K562 (cell line): ENCODE data around the gene CCDC106. TPM values are rescaled to one million over a fixed set of nuclear protein-coding genes. Genes with fewer than 3 reads are reported as not detected.

Source experiments
- ATF7 ChIP-seq: fragments of 450-650 bp; IDR thresholded peaks from 2 replicates; pipeline ENCODE4 v1.7.1; 2014; ENCODE audit warnings: mild to moderate bottlenecking, moderate library complexity
- COPS2 ChIP-seq: fragments of 450-650 bp; conservative IDR thresholded peaks from 2 replicates; pipeline ENCODE4 v1.6.1; 2016; ENCODE audit warnings: mild to moderate bottlenecking, moderate library complexity
- FOXA1 ChIP-seq: fragments of 450-650 bp; IDR thresholded peaks from 2 replicates; pipeline ENCODE4 v1.6.1; 2016; ENCODE audit warnings: mild to moderate bottlenecking, borderline replicate concordance
- HLTF ChIP-seq: fragments of 450-650 bp; IDR thresholded peaks from 2 replicates; pipeline ENCODE4 v1.6.1; 2016
- JUND ChIP-seq, 2 experiments: IDR thresholded peaks; 2 replicates in 1 of 2; 3 replicates in 1 of 2; pipeline ENCODE4 v1.6.1; 2011; ENCODE audit warnings: borderline replicate concordance in 2 of 2, low read depth in 2 of 2, low read length in 2 of 2, improper control_type of control experiment in 1 of 2, missing biosample characterization in 1 of 2, missing genetic modification characterization in 1 of 2, missing genetic modification reagents in 1 of 2
- KLF10 ChIP-seq: fragments of 250-450 bp; sonication (Bioruptor Pico); IDR thresholded peaks from 2 replicates; pipeline ENCODE4 v1.6.1; 2021; ENCODE audit warnings: matching md5 sums
- LCOR ChIP-seq: sonication (generic); formaldehyde crosslinking; IDR thresholded peaks from 2 replicates; pipeline ENCODE4 v1.8.0; 2022; ENCODE audit warnings: mild to moderate bottlenecking, missing genetic modification reagents
- MEF2A ChIP-seq: IDR thresholded peaks from 2 replicates; pipeline ENCODE4 v1.6.1; 2011; ENCODE audit warnings: low read depth, mild to moderate bottlenecking, low read length, moderate library complexity; ENCODE audit not compliant: control insufficient read depth
- MEF2D ChIP-seq: conservative IDR thresholded peaks from 2 replicates; pipeline ENCODE4 v1.6.1; 2016; ENCODE audit warnings: low read depth, missing genetic modification characterization, missing compliant biosample characterization
- MTA1 ChIP-seq: fragments of 450-650 bp; IDR thresholded peaks from 2 replicates; pipeline ENCODE4 v1.6.1; 2017; ENCODE audit warnings: borderline replicate concordance
- NCOR1 ChIP-seq: fragments of 450-650 bp; IDR thresholded peaks from 2 replicates; pipeline ENCODE4 v1.6.1; 2016; ENCODE audit warnings: mild to moderate bottlenecking, moderate library complexity
- RAD21 ChIP-seq, 2 experiments: fragments of 250-450 bp in 1 of 2; fragments of 450-650 bp in 1 of 2; sonication (Bioruptor Pico) in 1 of 2; formaldehyde crosslinking in 1 of 2; IDR thresholded peaks in 1 of 2; conservative IDR thresholded peaks in 1 of 2; 2 replicates each; pipeline versions ENCODE4 v1.4.0 to v1.8.0; 2020 to 2022; ENCODE audit warnings: mild to moderate bottlenecking in 2 of 2, moderate library complexity in 1 of 2
- RBM39 ChIP-seq: fragments of 200-400 bp; formaldehyde crosslinking; optimal IDR thresholded peaks from 2 replicates; pipeline ENCODE3; 2018; ENCODE audit warnings: low read depth, low read length
- RCOR1 ChIP-seq, 2 experiments: IDR thresholded peaks; 2 replicates each; pipeline ENCODE4 v1.6.1; 2012; ENCODE audit warnings: low read depth in 2 of 2, low read length in 2 of 2, borderline replicate concordance in 1 of 2, improper control_type of control experiment in 1 of 2
- SMARCC2 ChIP-seq: fragments of 450-650 bp; IDR thresholded peaks from 2 replicates; pipeline ENCODE4 v1.6.1; 2017; ENCODE audit warnings: antibody characterized with exemption, moderate library complexity, mild to moderate bottlenecking, low read depth
- TSC22D4 ChIP-seq: fragments of 450-650 bp; IDR thresholded peaks from 2 replicates; pipeline ENCODE4 v1.6.1; 2016; ENCODE audit warnings: missing genetic modification characterization, missing biosample characterization, control low read depth
- ZC3H4 ChIP-seq: sonication (generic); formaldehyde crosslinking; IDR thresholded peaks from 2 replicates; pipeline ENCODE4 v1.9.0; 2021; ENCODE audit warnings: missing genetic modification reagents, borderline replicate concordance
- ZFP91 ChIP-seq: sonication (generic); formaldehyde crosslinking; IDR thresholded peaks from 2 replicates; pipeline ENCODE4 v1.8.0; 2022; ENCODE audit warnings: mild to moderate bottlenecking, missing genetic modification reagents
- ZNF445 ChIP-seq: fragments of 250-450 bp; sonication (Bioruptor Pico); IDR thresholded peaks from 2 replicates; pipeline ENCODE4 v1.4.0; 2020; ENCODE audit warnings: low read depth, mild to moderate bottlenecking, moderate library complexity
- ZNF518B ChIP-seq: fragments of 250-450 bp; sonication (Bioruptor Pico); IDR thresholded peaks from 2 replicates; pipeline ENCODE4 v1.5.0; 2021; ENCODE audit warnings: mild to moderate bottlenecking, moderate library complexity
- polyA plus RNA-seq, 8 experiments: library from polyadenylated mRNA; depleted of rRNA in 4 of 8; stranded (reverse) in 5 of 8; unstranded in 3 of 8; fragments of >200 nt; fragmentation: Nextera tagmentation in 2 of 8; fragmentation: Illumina TruSeq in 1 of 8; extraction: Ambion mirVana in 2 of 8; extraction: Trizol in 1 of 8; gene quantifications; 2 replicates each; pipeline versions ENCODE4 v1.2.1 to v1.2.3, GENCODE V29; 2011 to 2014; ENCODE audit warnings: inconsistent platforms in 1 of 8, missing spikeins in 1 of 8
- total RNA-seq, 7 experiments: library from RNA; depleted of rRNA in 6 of 7; stranded (reverse); fragments of >200 nt in 6 of 7; fragmentation: Illumina TruSeq in 2 of 7; extraction: Trizol in 2 of 7; gene quantifications; 2 replicates each; pipeline versions ENCODE4 v1.2.1 to v1.2.3, GENCODE V29; 2011 to 2021; ENCODE audit warnings: low replicate concordance in 1 of 7
- TF ChIP-seq, protein P1 (sequence below), 3 experiments: fragments of 200-800 bp in 1 of 3; fragments of 250-450 bp in 1 of 3; fragments of 450-650 bp in 1 of 3; sonication (Bioruptor Pico) in 1 of 3; sonication (Bioruptor generic) in 1 of 3; formaldehyde crosslinking in 1 of 3; IDR thresholded peaks; 2 replicates each; pipeline versions ENCODE4 v1.6.1 to v1.8.0; 2016 to 2022; ENCODE audit warnings: mild to moderate bottlenecking in 2 of 3, missing genetic modification characterization in 2 of 3, missing compliant biosample characterization in 1 of 3, moderate library complexity in 1 of 3

The CCDC106 gene
- total and polyA plus RNA-seq, 9 of the 15 experiments (the other 6 are each of a cell fraction or from before 2014, with no cell fraction given): 0.10 to 27.5 (median 15.0) TPM; not detected in 1

DNA sequence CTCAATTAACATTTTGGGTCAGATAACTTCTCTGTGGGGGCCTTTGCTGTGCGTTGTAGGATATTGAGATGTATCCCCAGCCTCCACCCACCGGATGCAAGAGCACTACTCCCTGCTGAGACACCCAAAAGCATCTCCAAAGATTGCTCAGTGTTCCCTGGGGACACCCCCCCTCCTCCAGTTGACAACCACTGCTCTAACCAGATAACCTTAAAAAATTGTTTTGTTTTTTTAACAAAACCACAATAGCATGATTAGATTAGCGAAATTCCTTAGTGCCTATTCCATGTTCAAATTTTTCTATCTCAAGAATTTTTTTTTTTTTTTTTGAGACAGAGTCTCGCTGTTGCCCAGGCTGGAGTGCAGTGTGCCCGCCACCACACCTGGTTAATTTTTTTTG, 24.4 kb downstream of the CCDC106 start (continued):
- TF ChIP-seq, protein P1, sequence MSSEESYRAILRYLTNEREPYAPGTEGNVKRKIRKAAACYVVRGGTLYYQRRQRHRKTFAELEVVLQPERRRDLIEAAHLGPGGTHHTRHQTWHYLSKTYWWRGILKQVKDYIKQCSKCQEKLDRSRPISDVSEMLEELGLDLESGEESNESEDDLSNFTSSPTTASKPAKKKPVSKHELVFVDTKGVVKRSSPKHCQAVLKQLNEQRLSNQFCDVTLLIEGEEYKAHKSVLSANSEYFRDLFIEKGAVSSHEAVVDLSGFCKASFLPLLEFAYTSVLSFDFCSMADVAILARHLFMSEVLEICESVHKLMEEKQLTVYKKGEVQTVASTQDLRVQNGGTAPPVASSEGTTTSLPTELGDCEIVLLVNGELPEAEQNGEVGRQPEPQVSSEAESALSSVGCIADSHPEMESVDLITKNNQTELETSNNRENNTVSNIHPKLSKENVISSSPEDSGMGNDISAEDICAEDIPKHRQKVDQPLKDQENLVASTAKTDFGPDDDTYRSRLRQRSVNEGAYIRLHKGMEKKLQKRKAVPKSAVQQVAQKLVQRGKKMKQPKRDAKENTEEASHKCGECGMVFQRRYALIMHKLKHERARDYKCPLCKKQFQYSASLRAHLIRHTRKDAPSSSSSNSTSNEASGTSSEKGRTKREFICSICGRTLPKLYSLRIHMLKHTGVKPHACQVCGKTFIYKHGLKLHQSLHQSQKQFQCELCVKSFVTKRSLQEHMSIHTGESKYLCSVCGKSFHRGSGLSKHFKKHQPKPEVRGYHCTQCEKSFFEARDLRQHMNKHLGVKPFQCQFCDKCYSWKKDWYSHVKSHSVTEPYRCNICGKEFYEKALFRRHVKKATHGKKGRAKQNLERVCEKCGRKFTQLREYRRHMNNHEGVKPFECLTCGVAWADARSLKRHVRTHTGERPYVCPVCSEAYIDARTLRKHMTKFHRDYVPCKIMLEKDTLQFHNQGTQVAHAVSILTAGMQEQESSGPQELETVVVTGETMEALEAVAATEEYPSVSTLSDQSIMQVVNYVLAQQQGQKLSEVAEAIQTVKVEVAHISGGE (CRISPR knock-in tag; IDR thresholded peaks at IDR 0.05): peak in 1 of 3 experiments; percentile 54; a peak in 1 of 6 replicates
- TF ChIP-seq RAD21 (CRISPR knock-in tag; conservative IDR thresholded peaks at IDR 0.05 in 1 of 2, IDR thresholded peaks at IDR 0.05 in 1 of 2): no peak
- TF ChIP-seq NCOR1: peak; percentile 72
- TF ChIP-seq ZNF445 (CRISPR knock-in tag): no peak
- TF ChIP-seq ATF7: no peak
- TF ChIP-seq MEF2D (tag): no peak
- TF ChIP-seq JUND (IDR thresholded peaks at IDR 0.05; ENCODE audit: borderline replicate concordance, low read depth, low read length): peak; percentile 15; the same call in 1 of the 2 replicates
- TF ChIP-seq JUND (tag; IDR thresholded peaks at IDR 0.05; ENCODE audit: borderline replicate concordance, low read depth, low read length): no peak
- no peak for TF ChIP-seq SMARCC2
- no peak for TF ChIP-seq MTA1
- TF ChIP-seq RCOR1 (IDR thresholded peaks at IDR 0.05; ENCODE audit: borderline replicate concordance in 1 of 2, low read depth in 2 of 2, low read length in 2 of 2): peak; percentile 29 to 90; a peak in 2 of 4 replicates
- no peak for TF ChIP-seq KLF10 (CRISPR knock-in tag)
- no peak for TF ChIP-seq ZC3H4
- no peak for TF ChIP-seq COPS2
- TF ChIP-seq ZNF518B (CRISPR knock-in tag): no peak
- TF ChIP-seq HLTF: no peak
- no peak for TF ChIP-seq TSC22D4 (tag)
- TF ChIP-seq LCOR (CRISPR knock-in tag): peak; percentile 39; the same call in 1 of the 2 replicates
- no peak for TF ChIP-seq MEF2A
- no peak for TF ChIP-seq FOXA1
- no peak for TF ChIP-seq ZFP91 (CRISPR knock-in tag)
- no peak for TF ChIP-seq RBM39
